Measurements from ENCODE around the gene ENAH. TPM values are rescaled to one million over a fixed set of nuclear protein-coding genes. Genes with fewer than 3 reads are reported as not detected.

Gene ENAH
- total and polyA plus RNA-seq, 8 donors: 8.0 to 62.8 (median 31.9) TPM

DNA sequence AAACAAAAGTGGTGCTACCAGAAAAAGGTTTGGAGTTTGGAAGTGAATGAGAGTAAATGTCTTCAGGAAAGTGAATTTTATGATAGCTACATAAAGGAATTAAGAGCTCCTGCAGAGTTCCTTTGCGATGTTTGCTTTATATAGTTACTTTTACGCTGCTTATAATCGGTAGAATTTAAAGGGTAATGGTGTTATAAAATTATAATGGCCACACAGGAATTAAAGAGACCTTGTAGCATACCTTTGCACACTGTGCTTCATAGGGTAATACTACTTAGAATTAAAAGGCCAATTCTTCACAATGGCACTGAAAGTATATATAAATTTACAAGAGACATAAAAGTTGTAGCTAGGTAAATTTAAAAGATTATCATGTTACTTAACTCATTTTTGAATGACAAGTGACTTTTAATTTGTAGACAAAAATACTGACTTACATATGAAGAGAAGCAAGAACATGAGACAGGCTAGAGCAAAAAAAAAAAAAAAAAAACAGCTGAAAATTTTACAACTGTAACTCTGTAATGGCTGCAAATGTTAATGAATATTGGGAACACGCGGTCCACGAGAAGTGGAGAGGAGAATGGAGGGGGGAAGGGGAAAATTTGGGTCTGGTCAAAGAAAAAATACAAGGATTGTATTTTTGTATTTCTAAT is 159.2 kb downstream of the ENAH start:
- Histone ChIP-seq H3K27me3 (no peaks in the 10 kb centered on the region), H3K36me3 (peaks cover 0 to 9% (median 3%) of the 10 kb centered on the region in 3 donors), H3K9me3 (no peaks in the 10 kb centered on the region), H3K4me1 (no peaks in the 10 kb centered on the region), H3K27ac (no peak overlapping the region), H3K4me3 (no peak overlapping the region)
- ATAC-seq (no peak), DNase-seq (no peak), FAIRE-seq (no peak)
- WGBS, 2 donors: 97 to 99% methylated on average over 6 of the region's 6 CpGs
- intact Hi-C loops (cut with DNase I): no loop called here
- TF ChIP-seq, protein P1, sequence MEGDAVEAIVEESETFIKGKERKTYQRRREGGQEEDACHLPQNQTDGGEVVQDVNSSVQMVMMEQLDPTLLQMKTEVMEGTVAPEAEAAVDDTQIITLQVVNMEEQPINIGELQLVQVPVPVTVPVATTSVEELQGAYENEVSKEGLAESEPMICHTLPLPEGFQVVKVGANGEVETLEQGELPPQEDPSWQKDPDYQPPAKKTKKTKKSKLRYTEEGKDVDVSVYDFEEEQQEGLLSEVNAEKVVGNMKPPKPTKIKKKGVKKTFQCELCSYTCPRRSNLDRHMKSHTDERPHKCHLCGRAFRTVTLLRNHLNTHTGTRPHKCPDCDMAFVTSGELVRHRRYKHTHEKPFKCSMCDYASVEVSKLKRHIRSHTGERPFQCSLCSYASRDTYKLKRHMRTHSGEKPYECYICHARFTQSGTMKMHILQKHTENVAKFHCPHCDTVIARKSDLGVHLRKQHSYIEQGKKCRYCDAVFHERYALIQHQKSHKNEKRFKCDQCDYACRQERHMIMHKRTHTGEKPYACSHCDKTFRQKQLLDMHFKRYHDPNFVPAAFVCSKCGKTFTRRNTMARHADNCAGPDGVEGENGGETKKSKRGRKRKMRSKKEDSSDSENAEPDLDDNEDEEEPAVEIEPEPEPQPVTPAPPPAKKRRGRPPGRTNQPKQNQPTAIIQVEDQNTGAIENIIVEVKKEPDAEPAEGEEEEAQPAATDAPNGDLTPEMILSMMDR (IDR thresholded peaks at IDR 0.05): no peak

DNA sequence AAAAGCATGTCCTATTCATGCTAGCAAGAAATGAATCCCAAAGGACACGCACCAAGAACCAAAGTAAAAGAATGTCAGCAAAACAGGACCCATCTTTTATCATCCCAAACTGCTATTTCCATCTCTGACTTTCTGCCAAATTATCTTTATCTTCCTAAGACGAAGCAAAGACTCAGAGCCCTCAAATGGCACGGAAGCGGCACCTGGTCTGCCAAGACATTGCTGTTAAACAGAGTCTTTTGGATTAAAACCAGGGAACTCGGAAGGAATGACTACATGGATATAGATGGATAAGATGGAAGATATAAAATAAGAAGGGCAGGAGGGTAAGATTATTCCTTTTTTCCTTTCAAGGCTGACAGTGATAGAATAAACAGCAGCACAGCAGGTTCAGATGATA is 164.2 kb downstream of the ENAH start:
- peak in 1 of 6 donors; percentile 5 for DNase-seq
- H3K36me3 ChIP-seq: no peaks in the 10 kb centered on the region
- intact Hi-C loops (cut with DNase I): no loop called here
- no peak overlapping the region for H3K4me3 ChIP-seq
- no peak for FAIRE-seq
- 72 to 78% methylated on average over 5 of the region's 5 CpGs for WGBS, 2 donors
- H3K27ac ChIP-seq: no peak overlapping the region
- H3K9me3 ChIP-seq: no peaks in the 10 kb centered on the region
- H3K4me1 ChIP-seq: no peaks in the 10 kb centered on the region
- ATAC-seq: no peak
- H3K27me3 ChIP-seq: no peaks in the 10 kb centered on the region
- TF ChIP-seq, protein P1 (IDR thresholded peaks at IDR 0.05): no peak

DNA sequence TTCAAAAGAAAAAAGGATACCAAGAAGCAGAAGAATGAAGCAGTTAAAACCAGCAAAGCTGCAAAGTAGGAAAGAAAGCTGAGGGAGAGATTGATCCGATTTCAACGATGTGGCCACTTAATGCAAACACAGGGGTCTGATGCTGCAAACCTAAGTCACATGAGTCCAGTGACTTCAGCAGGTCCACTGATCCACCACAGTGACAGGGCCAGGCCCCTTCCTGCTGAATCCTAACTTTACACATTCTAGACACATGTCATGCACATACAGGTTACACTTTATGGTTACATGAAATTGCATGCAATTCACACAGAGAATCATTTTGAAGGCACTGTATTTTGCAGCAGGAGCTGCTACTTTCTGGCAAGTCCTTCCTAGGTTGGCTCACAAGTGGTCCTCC is 166.1 kb downstream of the ENAH start:
- H3K9me3 ChIP-seq: no peaks in the 10 kb centered on the region
- H3K27me3 ChIP-seq: no peaks in the 10 kb centered on the region
- TF ChIP-seq, protein P1 (IDR thresholded peaks at IDR 0.05): no peak
- H3K4me1 ChIP-seq: no peaks in the 10 kb centered on the region
- no peaks in the 10 kb centered on the region for H3K36me3 ChIP-seq
- DNase-seq (no peak), FAIRE-seq (no peak), ATAC-seq (no peak)
- no peak overlapping the region for H3K4me3 ChIP-seq
- intact Hi-C loops (cut with DNase I): no loop called here
- 81 to 82% methylated on average over 2 of the region's 2 CpGs for WGBS, 2 donors
- no peak overlapping the region for H3K27ac ChIP-seq

DNA sequence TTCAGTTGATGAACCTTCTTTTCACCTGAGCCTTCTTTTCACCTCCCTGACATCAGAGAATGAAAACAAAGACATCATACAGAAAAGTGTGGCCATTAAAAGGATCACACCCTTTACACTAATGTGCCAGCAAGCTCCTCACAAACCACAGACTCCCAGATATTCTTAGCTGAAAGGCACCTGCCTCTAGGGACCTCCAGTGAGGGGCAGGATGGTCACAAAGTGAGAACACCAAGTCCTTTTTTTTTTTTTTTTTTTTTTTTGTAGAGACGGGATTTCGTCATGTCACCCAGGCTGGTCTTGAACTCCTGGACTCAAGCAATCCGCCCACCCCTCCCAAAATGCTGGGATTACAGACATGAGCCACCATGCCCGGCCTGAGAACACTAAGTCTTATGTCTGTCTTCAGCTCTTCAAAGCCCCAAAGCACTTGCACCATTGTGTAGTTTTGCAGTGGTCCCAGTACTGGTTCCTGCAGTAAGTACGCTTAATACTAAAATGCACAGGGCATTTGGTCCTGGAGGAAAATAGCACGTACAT is 166.9 kb downstream of the ENAH start:
- H3K27ac ChIP-seq: no peak overlapping the region
- H3K9me3 ChIP-seq: no peaks in the 10 kb centered on the region
- FAIRE-seq (no peak), DNase-seq (peak in 1 of 6 donors; percentile 4), ATAC-seq (no peak)
- no peak overlapping the region for H3K4me3 ChIP-seq
- no peaks in the 10 kb centered on the region for H3K27me3 ChIP-seq
- TF ChIP-seq, protein P1 (IDR thresholded peaks at IDR 0.05): no peak
- WGBS, 2 donors: 93 to 95% methylated on average over 6 of the region's 6 CpGs
- no peaks in the 10 kb centered on the region for H3K36me3 ChIP-seq
- peaks cover 0 to 3% (median 0%) of the 10 kb centered on the region in 3 donors for H3K4me1 ChIP-seq
- intact Hi-C loops (cut with DNase I): no loop called here

DNA sequence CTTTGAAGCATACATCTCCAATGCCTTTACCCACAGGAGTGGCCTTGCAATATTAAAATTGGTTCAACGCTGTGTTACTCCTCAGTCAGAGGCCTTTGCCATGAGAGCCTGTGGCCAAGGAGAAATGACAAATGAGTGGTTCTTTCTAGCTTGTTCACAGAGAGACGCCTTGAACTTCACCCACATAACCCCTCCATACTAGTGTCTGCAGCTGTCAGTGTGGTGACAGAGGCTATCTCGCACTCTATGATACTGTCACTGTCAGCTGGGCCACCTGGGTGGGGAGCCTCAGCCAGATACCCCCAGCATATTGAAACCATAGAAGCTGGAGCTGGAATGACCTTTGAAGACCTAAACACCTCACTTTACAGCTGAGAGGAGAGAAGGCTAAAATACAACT is 167.7 kb downstream of the ENAH start:
- 77 to 82% methylated on average over 3 of the region's 3 CpGs for WGBS, 2 donors
- Histone ChIP-seq H3K9me3 (no peaks in the 10 kb centered on the region), H3K4me3 (no peak overlapping the region), H3K27me3 (no peaks in the 10 kb centered on the region), H3K4me1 (peaks cover 0 to 4% (median 0%) of the 10 kb centered on the region in 3 donors), H3K36me3 (no peaks in the 10 kb centered on the region), H3K27ac (no peak overlapping the region)
- ATAC-seq (no peak), FAIRE-seq (no peak), DNase-seq (no peak)
- TF ChIP-seq, protein P1 (IDR thresholded peaks at IDR 0.05): no peak
- intact Hi-C loops (cut with DNase I): no loop called here

Measured in pancreas (tissue), 10 donors.